ACC112 (cell line): ENCODE measurements around the gene SENP5.
"Not testable (repeated sequence)": the region's sequence is repeated elsewhere in the genome, so short reads cannot be mapped to it uniquely, and the experiment has no call there.

Experiments
- H2AFZ ChIP-seq: fragments of 200-600 bp; sonication (generic); one replicate; pipeline ENCODE4 v1.6.0; 2017; ENCODE audit warnings: antibody characterized with exemption, low read length; ENCODE audit not compliant: unreplicated experiment
- H3K27ac ChIP-seq: fragments of 200-600 bp; sonication (generic); 2 replicates; pipeline ENCODE4 v1.5.1; 2014; ENCODE audit warnings: low read depth, mild to moderate bottlenecking, antibody characterized with exemption, low read length, moderate library complexity
- H3K27me3 ChIP-seq: fragments of 200-600 bp; sonication (generic); 2 replicates; pipeline ENCODE4 v1.6.1; 2014; ENCODE audit warnings: mild to moderate bottlenecking, antibody characterized with exemption, low read length, moderate library complexity, mixed read lengths; ENCODE audit not compliant: insufficient read depth
- H3K36me3 ChIP-seq: fragments of 200-600 bp; sonication (generic); 2 replicates; pipeline ENCODE4 v1.6.1; 2016; ENCODE audit warnings: mild to moderate bottlenecking, antibody characterized with exemption, low read length, moderate library complexity, mixed read lengths; ENCODE audit not compliant: insufficient read depth
- H3K4me1 ChIP-seq: fragments of 200-600 bp; sonication (generic); one replicate; pipeline ENCODE4 v1.6.1; 2016; ENCODE audit warnings: low read length, mixed read lengths; ENCODE audit not compliant: insufficient read depth, unreplicated experiment, control insufficient read depth
- H3K4me3 ChIP-seq: fragments of 200-600 bp; sonication (generic); 2 replicates; pipeline ENCODE4 v1.5.1; 2014; ENCODE audit warnings: mild to moderate bottlenecking, low read depth, low read length
- H3K79me2 ChIP-seq: fragments of 200-600 bp; sonication (generic); one replicate; pipeline ENCODE4 v1.6.0; 2016; ENCODE audit warnings: low read length; ENCODE audit not compliant: control insufficient read depth, unreplicated experiment, insufficient read depth

Gene SENP5, protein sequence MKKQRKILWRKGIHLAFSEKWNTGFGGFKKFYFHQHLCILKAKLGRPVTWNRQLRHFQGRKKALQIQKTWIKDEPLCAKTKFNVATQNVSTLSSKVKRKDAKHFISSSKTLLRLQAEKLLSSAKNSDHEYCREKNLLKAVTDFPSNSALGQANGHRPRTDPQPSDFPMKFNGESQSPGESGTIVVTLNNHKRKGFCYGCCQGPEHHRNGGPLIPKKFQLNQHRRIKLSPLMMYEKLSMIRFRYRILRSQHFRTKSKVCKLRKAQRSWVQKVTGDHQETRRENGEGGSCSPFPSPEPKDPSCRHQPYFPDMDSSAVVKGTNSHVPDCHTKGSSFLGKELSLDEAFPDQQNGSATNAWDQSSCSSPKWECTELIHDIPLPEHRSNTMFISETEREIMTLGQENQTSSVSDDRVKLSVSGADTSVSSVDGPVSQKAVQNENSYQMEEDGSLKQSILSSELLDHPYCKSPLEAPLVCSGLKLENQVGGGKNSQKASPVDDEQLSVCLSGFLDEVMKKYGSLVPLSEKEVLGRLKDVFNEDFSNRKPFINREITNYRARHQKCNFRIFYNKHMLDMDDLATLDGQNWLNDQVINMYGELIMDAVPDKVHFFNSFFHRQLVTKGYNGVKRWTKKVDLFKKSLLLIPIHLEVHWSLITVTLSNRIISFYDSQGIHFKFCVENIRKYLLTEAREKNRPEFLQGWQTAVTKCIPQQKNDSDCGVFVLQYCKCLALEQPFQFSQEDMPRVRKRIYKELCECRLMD

GRCh38 chr3:196867507-196868296 is at the start of gene SENP5:
Gene SENP5 (plus strand): TSS chr3:196867920. CDS start chr3:196885182, 17,262 bp downstream.
- H3K27me3 ChIP-seq, result no peaks in the 10 kb centered on the region
- H2AFZ ChIP-seq, result peak within 1 kb of the TSS; percentile 95
- H3K79me2 ChIP-seq, result peaks cover 49% of the 10 kb centered on the region
- peak within 1 kb of the TSS; percentile 78 for H3K27ac ChIP-seq
- H3K4me1 ChIP-seq, result peaks cover 9% of the 10 kb centered on the region
- peak within 1 kb of the TSS; percentile 81 for H3K4me3 ChIP-seq
- H3K36me3 ChIP-seq, result peaks cover 5% of the 10 kb centered on the region; the same call in 1 of the 2 replicates

DNA sequence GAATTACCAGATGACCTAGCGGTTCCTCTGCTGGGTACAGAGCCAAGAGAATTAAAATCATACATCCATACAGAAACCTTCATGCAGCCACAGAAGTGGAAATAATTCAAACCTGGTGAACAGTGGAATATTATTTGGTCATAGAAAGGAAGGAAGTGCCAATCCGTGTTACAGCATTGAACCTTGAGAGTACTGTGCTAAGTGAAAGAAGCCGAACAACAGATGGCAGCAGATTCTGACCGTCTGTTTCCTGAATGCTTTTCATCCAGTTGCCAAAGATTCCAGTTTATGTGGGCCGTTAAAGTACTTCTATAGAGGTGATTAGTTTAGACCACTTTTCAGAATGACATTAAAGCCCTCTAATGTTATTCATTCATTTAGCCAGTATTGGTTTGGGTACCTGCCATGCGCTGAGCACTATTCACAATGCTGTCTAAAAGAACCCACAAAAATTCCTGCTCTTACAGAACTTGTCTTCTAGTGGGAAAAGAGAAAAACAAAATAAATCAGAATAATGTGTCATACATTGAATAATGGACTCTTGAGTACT is 45.8 kb upstream of the SENP5 start:
- Histone ChIP-seq H2AFZ (no peak overlapping the region), H3K27ac (no peak overlapping the region), H3K4me1 (no peaks in the 10 kb centered on the region), H3K36me3 (peaks cover 39% of the 10 kb centered on the region), H3K79me2 (no peaks in the 10 kb centered on the region), H3K27me3 (no peaks in the 10 kb centered on the region), H3K4me3 (no peak overlapping the region)

DNA sequence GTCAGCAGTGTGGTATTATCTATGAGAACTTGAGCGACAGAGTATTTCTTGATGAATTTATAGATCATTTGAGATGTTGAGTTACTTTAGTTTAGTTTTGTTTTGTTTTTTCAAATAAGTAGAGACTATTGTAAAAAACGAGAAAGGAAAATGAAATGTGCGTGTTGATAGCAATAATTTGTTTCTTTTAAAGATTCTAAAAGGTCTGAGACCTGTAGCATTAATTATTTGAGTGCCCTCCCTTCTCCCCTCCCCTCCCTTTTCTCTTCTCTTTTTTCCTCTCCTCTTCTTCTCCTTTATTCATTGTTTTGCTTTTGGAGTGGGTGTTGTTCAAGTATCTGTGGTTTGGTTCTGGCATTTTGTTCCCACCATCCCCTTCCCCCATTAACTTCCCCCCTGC is 38.1 kb upstream of the SENP5 start:
- not testable (repeated sequence) for H3K27me3 ChIP-seq, H2AFZ ChIP-seq, H3K4me3 ChIP-seq, H3K79me2 ChIP-seq, H3K36me3 ChIP-seq, H3K27ac ChIP-seq, H3K4me1 ChIP-seq

- Histone ChIP-seq H3K4me1 (no peaks in the 10 kb centered on the region), H2AFZ (no peak overlapping the region), H3K36me3 (no peaks in the 10 kb centered on the region), H3K27ac (no peak overlapping the region), H3K79me2 (no peaks in the 10 kb centered on the region), H3K4me3 (no peak overlapping the region), H3K27me3 (no peaks in the 10 kb centered on the region)
Observed at GRCh38 chr3:196835086-196835485, 32.6 kb upstream of the SENP5 start.

DNA sequence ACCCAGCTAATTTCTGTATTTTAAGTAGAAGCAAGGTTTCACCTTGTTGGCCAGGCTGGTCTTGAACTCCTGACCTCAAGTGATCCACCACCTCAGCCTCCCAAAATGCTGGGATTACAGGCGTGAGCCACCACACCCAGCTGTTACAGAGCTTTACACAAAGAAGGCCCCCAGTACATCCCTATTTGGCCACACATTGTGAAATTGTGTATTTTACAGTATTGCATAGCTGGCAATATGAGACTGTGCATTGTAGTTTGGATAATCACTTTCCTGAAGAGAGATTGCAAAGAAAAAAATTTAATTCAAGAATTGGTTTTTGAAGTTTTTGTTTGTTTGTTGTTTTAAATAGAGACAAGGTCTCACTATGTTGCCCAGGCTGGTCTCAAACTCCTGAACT is 31.1 kb upstream of the SENP5 start:
- not testable (repeated sequence) for H3K27me3 ChIP-seq, H3K79me2 ChIP-seq, H3K4me1 ChIP-seq, H2AFZ ChIP-seq, H3K27ac ChIP-seq, H3K36me3 ChIP-seq, H3K4me3 ChIP-seq

GRCh38 chr3:196837819-196838420 is 29.8 kb upstream of the SENP5 start:
- Histone ChIP-seq H2AFZ (peak overlapping the region; percentile 57), H3K36me3 (no peaks in the 10 kb centered on the region), H3K4me1 (no peaks in the 10 kb centered on the region), H3K79me2 (no peaks in the 10 kb centered on the region), H3K27me3 (no peaks in the 10 kb centered on the region), H3K4me3 (no peak overlapping the region), H3K27ac (no peak overlapping the region)

GRCh38 chr3:196839351-196839750 is 28.4 kb upstream of the SENP5 start:
- not testable (repeated sequence) for H3K4me1 ChIP-seq, H2AFZ ChIP-seq, H3K79me2 ChIP-seq, H3K36me3 ChIP-seq, H3K27ac ChIP-seq, H3K4me3 ChIP-seq, H3K27me3 ChIP-seq

GRCh38 chr3:196842567-196843434 is 24.9 kb upstream of the SENP5 start:
- Histone ChIP-seq H3K27ac (no peak overlapping the region), H3K36me3 (no peaks in the 10 kb centered on the region), H3K4me3 (no peak overlapping the region), H2AFZ (no peak overlapping the region), H3K27me3 (no peaks in the 10 kb centered on the region), H3K4me1 (no peaks in the 10 kb centered on the region), H3K79me2 (no peaks in the 10 kb centered on the region)

DNA sequence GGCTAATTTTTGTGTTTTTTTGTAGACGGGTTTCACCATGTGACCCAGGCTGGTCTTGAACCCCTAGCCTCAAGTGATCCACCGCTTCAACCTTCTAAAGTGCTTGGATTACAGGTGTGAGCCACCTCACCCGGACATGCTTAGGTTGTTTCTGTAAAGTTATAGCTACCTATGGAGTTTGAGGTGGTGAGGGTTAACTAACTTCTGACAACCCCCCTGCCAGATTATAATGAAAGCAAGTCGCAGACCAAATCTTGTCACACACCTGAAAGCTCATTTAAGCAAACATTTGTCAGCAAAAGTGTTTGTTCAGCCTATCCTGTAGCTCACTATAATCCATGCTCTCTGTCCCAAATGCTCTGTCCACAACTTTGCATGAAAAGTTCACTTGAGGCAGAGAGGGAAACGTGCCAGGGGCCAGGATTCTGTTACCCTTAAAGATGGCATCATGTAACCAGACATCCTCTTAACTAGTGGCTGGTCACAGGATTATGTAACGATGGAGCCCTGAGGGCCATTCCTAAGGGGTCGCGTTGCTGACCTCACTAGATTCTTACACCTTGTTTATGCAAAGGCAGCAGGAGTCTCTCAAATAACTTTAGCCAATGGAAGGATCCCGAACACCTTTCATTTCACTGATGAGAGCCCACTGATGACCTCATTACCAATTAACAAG is 24.1 kb upstream of the SENP5 start:
- Histone ChIP-seq H3K4me1 (no peaks in the 10 kb centered on the region), H2AFZ (no peak overlapping the region)

More for the DNA sequence above, 24.1 kb upstream of the SENP5 start:
- no peak overlapping the region for H3K27ac ChIP-seq
- no peaks in the 10 kb centered on the region for H3K27me3 ChIP-seq
- no peaks in the 10 kb centered on the region for H3K36me3 ChIP-seq
- no peaks in the 10 kb centered on the region for H3K79me2 ChIP-seq
- H3K4me3 ChIP-seq, result no peak overlapping the region
